Measurements from ENCODE around the gene WNT9A. TPM values are rescaled to one million over a fixed set of nuclear protein-coding genes. Genes with fewer than 3 reads are reported as not detected.

WNT9A gene
- total and polyA plus RNA-seq, 2 of the 4 experiments (the other 2 are of a cell fraction), result 0.18 to 0.36 TPM

DNA sequence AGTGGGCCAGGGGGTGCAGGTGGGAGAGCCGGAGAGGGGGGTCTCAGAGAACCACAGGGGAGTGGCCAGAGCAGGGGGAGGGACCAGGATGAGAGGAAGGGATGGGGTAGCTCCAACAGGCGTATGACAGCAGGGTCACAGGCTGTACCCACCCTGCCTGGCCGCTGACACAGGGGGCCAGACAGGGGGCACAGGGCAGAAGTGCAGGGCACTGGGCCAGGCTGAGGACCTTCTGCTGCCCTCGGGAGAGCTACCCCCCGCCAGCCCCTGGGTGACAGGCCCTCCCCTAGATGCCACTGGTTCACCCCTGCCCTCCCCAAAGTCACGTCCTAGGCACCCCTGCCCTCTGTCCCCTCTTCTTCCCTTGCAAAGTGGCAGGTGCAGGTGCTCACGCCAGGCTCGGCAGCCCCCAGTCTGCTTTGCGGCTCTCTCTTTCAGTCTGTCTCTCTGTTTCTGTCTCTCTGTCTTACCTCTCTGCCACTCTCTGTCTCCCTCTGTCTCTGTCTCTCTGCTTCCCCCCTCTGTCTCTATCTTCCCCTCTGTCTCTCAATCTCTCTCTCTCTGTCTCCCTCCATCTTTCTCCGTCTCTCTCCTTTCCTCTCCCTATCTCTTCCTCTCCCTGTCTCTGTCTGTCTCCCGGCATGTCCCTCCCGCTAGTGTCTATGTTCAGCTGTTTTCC, 48.5 kb downstream of the WNT9A start:
- Histone ChIP-seq H3K4ac (ENCODE audit: low read depth, low read length) (no peak overlapping the region), H2BK5ac (ENCODE audit: low read depth, low read length, poor library complexity, severe bottlenecking) (no peak overlapping the region), H3K18ac (ENCODE audit: low read depth, low read length) (no peak overlapping the region), H3K36me3 (ENCODE audit: control insufficient read depth, insufficient read depth, low read length) (no peaks in the 10 kb centered on the region), H3K79me1 (ENCODE audit: low read depth in 1 of 2, low read length in 2 of 2) (no peaks in the 10 kb centered on the region), H3K27me3 (ENCODE audit: control insufficient read depth, insufficient read depth, low read length) (no peaks in the 10 kb centered on the region; the same call in 1 of the 2 replicates), H3K23ac (ENCODE audit: low read depth, low read length) (no peak overlapping the region), H2AK9ac (replicated peaks; ENCODE audit: low read depth, low read length, poor library complexity) (no peak overlapping the region), H3K14ac (replicated peaks; ENCODE audit: low read depth, low read length) (no peak overlapping the region), H3K4me3 (ENCODE audit: insufficient read depth, low read depth, low read length) (no peak overlapping the region), H3K9me3 (ENCODE audit: control insufficient read depth, insufficient read depth, low read length) (no peaks in the 10 kb centered on the region), H3K56ac (ENCODE audit: extremely low read depth, insufficient read depth, low read length) (no peak overlapping the region), H4K20me1 (ENCODE audit: insufficient read depth, low read length) (no peaks in the 10 kb centered on the region), H4K91ac (ENCODE audit: insufficient read depth, low read depth, low read length) (no peak overlapping the region), H2BK15ac (ENCODE audit: low read depth, low read length) (no peak overlapping the region), H2BK20ac (ENCODE audit: low read depth, low read length) (no peak overlapping the region), H2BK120ac (ENCODE audit: low read depth, low read length) (no peak overlapping the region), H3K9ac (ENCODE audit: low read depth, low read length) (no peak overlapping the region), H4K8ac (ENCODE audit: low read depth in 2 of 2, low read length in 2 of 2) (no peak overlapping the region), H3K4me1 (ENCODE audit: control insufficient read depth, insufficient read depth, low read length) (no peaks in the 10 kb centered on the region; the same call in 1 of the 2 replicates), H3K9me1 (ENCODE audit: insufficient read depth, low read length) (no peaks in the 10 kb centered on the region), H3K4me2 (ENCODE audit: low read depth, low read length) (no peak overlapping the region), H2AFZ (replicated peaks; ENCODE audit: low read length, poor library complexity) (no peak overlapping the region), H4K5ac (ENCODE audit: low read depth, low read length) (no peak overlapping the region), H3K27ac (ENCODE audit: insufficient read depth, low read length) (no peak overlapping the region), H2AK5ac (ENCODE audit: low read depth, low read length) (no peak overlapping the region)
- DNase-seq, result no peak
- BruUV-seq (replicated peaks), result no TSS peak
- CTCF ChIA-PET, result no interaction called here
- ATAC-seq (ENCODE audit: low read depth), result no peak
- 73% methylated on average over 3 of the region's 12 CpGs; no CpG with 5 or more reads in 1 of the 2 experiments for WGBS, 2 experiments (ENCODE audit: extremely low coverage in 2 of 2, insufficient read length in 1 of 2)
- dilution Hi-C loops (cut with HindIII; ENCODE audit: low sequenced_read_pairs, unreplicated experiment) (no loop called here), in situ Hi-C loops (cut with MboI; ENCODE audit: low sequenced_read_pairs) (no loop called here), intact Hi-C loops (cut with micrococcal nuclease) (no loop called here)
- TF ChIP-seq MAFK (IDR thresholded peaks at IDR 0.05; ENCODE audit: low read depth, low read length) (no peak), RFX5 (IDR thresholded peaks at IDR 0.05; ENCODE audit: low read depth, low read length) (no peak), CTCF (conservative IDR thresholded peaks at IDR 0.05; ENCODE audit: low read depth, low read length) (no peak), POLR2A (IDR thresholded peaks at IDR 0.05; ENCODE audit: low read depth, low read length) (no peak)
- POLR2A ChIA-PET (ENCODE audit: unreplicated experiment), result no interaction called here
